Hindlimb muscle (tissue), 1 donor: ENCODE data around the gene SLC6A3. TPM values are rescaled to one million over a fixed set of nuclear protein-coding genes. Genes with fewer than 3 reads are reported as not detected.

Experiments
- DNase-seq: peaks from one replicate; pipeline ENCODE4 v3.0.0-alpha.2; 2013
- polyA plus RNA-seq: library from polyadenylated mRNA; unstranded; fragments of 120-200 nt; gene quantifications from one replicate; pipeline ENCODE4 v1.2.1, GENCODE V29; 2013; ENCODE audit not compliant: insufficient read length

SLC6A3 gene
- polyA plus RNA-seq, result not detected

DNA sequence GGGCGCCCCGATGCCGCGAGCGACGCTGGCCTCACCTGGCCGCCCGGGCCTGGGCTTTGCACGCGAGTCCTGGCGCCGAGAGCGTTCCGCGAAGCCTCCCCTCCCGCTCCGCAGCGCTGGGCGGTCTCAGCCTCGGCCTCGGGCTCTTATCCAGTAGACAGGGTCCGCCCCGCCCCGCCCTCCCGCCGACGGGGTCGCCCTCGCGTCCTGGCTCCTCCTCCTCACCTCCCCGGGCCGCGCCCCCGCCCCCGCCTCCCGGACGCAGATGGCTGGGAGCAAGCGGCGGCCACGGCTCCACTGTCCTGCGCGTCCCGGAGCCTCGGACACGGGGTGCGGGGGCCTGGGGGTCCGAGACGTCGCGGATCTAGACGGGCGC, at the start of gene SLC6A3:
Gene SLC6A3, minus strand, starts transcription at position 128 of the 376 bp plus-strand sequence. CDS start 2,243 bp downstream, outside the sequence.
- peak; percentile 35 for DNase-seq

DNA sequence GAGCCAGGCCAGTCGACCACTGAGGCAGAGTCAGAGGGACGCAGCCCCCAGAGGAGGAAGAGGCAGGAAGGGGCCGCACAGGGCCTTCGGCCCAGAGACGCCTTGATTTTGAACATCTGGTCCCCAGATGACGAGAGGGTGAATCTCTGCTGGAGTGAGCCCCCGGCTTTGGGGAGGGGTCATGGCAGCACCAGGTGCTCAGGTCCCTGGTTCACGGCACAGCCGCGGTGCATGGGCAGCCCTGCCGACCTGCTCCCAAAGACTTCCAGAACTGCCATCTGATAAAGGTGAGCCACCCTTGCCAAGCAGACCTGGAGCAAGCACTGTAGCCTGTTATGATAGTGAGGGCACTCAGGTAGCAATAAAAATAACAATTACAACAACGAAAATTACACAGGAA, 48.7 kb upstream of the SLC6A3 start:
- no peak for DNase-seq

DNA sequence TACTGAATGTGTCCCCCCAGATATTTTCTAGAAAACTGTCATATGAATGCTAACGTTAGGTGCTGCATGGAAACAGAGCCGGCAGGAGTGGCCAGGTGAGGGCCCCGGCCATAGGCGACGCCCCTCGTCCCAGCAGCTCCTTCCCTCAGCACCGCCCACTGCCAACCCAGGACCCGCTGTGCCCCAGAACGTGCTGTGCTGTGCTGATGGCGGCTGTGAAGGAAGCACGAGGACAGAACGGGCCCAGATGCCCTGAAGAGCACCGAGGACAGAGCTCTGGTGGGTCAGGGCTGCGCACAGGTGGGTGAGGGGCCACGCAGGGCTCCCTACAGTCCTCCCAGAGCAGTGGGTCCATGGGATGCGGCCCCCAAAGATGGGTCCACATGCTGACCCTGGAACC, 48.2 kb upstream of the SLC6A3 start:
- no peak for DNase-seq

DNA sequence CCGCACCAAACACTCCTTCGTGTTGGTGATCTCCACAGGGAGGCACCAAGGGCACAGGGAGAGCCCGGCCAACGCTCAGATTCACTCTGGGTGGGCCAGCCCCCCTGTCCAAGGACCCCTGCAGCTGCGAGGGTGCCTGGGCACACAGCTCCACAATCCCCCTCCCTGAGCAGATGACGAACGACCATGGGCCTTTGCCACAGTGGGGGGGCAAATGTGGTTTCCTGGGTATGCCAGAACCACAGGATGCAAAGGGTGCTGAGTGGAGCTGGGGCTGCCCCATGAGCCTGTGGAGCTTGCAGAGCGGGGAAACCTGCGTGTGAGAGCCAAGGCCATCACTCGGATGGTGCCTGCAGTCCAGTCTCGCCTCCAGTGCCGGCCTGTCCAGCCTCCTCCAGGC, 47.5 kb upstream of the SLC6A3 start:
- no peak for DNase-seq

DNA sequence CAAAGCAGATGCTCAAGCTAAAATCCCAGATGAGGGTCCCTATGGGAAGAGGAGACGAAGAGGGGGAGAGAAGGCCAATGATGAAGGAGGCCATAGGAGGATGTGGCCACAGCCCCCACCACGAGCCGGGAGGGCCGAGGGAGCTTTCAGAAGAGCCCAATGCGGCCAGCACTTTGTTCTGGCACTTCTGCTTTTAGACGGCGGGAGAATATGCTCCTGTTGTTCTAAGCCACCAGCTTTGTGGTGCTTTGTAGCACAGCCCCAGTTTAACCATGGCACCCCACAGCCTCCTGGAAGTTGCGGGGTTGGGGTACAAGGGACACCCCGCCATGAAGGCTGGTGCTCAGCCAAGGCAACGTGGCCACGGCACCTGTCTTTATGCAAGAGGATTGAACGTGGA, 45.1 kb upstream of the SLC6A3 start:
- DNase-seq, result no peak

DNA sequence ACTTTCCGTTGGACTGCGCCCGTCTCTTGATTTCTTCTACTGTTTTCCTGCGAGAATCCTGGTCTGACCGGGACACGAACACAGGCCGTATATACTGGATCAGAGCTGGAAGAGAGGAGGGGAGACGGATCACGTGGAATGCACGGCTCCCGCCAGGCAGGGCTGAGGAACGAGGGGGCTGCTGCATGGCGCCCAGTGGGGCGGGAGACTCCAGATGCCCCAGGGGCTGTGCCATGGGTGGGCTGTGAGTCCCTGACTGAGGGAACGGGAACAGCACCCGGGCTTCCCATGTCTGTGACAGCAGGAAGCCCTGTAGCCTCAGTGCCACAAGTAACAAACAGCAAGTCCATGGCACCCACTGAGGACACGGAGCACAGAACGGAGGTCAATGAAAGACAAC, 44.5 kb upstream of the SLC6A3 start:
- no peak for DNase-seq

DNA sequence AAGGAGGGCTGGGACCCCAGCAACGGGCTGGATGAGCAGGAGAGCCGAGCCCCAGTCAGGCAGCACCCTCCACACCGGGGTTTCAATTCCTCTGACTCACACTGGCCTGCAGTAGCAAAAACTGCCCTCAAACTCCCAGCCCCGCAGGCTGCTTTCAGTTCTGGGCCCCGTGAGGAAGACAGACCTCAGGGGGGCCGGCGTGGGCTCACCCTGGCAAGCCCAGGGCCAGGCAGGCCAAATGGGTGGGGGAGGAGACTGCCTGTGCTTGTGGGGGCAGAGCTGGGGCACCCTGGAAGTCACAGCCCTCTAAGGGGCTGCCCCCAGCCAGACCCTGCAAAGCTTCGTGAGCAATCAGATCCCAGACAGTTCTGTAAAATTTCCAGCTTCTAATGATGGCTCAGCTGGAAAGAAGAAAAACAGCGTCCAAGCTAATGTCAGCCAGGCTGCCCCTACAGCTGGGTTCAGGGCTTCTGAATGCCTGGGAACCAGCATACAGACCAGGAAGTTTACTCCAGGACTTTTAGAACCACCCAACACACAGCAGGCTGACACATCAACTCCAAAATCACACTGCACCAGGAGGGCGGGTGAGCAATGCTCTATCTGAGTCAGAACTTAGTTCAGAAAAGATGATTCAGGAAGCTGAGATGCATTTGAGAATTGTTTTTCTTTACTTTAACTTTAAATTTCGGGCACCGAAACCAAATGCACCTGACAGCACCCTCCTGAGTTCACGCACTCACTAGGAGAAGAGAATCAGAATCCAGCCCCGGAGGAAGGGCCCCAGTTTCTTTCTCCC, 43.8 kb upstream of the SLC6A3 start:
- DNase-seq, result no peak

DNA sequence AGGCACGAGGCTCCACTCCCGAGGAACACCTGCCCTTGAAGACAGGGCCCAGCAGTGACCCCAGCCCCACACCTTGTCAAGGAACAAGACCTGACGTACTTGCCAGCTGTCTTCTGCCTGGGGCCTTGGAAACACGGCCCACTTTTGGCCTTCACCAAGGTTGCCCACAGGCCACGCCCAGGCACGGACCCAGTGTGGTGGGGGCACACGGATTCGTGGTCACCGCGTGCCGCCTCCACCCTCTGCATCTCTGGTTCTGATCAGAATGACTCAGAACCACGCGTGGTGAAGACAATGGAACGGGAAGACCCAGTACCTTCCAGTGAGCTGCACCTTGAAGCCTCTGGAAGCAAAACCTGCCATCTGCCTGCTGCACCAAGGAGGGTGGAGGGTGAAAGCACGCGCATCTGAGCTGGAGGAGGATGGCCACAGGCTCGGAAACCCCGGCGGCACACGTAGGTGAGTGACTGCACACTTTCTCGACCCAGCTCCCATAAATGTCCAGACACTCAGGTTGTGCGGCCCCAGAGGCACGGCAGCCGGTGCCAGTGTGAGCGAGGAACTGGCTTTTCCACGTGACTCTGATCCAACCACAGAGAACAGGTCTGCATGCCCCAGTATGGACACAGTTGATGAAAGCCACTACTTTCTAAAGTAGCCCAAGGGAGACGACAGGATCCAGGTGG, 42.0 kb upstream of the SLC6A3 start:
- no peak for DNase-seq

DNA sequence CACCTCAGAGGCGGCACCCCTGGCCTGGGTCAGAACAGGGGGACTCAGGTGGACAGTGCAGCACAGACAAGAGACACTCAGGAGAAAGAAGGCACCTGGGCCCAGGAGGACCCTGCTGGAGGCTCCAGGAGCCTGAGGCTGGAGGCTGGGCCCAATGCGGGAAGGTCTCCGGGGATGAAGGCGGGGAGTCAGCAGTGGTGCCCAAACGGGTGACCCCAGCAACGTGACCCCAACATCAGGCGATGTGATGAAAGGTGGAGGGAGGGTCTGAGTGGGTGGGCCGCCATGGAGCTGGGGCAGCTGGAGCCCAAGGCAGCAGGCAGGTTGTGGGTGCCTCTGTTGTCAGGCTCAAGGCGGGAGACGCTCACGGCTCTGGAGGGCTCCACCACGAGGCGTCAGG, 41.0 kb upstream of the SLC6A3 start:
- DNase-seq, result no peak

DNA sequence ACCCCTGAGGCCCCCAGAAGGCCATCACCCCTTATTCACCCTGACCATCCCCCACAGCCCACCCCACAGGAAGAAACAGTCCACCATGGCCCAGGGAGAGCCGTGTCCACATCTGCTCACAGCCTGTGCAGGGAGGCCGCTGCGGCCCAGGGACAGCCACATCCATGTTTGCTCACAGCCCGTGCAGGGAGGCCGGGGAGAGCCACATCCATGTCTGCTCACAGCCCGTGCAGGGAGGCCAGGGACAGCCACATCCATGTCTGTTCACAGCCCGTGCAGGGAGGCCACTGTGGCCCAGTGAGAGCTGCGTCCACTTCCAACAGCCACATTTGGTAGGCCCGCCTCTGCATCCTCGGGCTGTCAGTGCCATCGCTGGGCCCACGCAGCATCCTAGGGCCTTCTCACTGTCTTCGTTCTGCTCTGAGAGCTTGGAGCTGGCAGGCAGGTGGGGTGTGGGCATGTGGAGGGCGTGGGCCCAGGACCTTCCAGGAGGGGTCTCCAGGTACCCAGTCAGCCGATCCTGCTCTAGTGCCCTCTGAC, 40.4 kb upstream of the SLC6A3 start:
- no peak for DNase-seq

DNA sequence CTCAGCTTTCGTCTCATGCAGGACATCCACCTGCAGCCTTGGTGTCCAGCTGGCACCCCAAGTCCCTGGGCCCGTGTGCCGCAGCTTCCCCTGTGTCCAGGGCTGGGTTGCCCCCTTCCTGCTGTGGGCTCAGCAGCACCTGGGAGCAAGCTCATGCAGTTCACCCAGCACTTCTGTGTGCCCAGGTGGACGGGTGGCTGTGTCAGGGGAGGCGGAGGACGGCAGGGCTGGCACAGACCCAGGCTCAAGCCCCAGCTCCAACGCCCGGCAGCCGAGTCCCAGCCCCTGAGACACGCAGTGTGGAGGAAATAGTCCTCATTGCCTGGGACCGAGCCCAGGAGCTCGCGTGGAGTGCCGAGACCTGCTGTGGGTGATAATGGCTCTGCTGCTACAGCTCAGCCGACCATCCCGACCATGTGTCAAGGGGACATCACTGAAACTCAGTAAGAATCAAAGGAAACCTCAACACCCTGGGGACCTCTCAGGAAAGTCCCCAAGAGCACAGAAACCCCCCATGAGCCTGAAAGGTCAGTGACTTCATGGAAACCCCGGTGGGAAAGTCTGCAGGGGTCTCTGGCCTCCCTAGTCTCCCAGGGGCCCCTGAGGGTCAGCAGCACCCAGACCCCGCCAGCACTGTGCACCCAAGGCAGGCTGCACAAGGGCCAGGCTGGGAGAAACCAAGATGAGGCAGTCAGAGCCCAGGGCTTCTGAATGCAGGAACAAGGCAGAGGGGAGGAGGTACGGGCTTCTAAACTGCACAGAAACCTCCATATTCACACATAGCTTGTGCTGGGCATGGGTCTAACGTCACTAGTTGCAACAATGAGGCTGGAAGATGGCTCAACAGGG, 39.7 kb upstream of the SLC6A3 start:
- no peak for DNase-seq

DNA sequence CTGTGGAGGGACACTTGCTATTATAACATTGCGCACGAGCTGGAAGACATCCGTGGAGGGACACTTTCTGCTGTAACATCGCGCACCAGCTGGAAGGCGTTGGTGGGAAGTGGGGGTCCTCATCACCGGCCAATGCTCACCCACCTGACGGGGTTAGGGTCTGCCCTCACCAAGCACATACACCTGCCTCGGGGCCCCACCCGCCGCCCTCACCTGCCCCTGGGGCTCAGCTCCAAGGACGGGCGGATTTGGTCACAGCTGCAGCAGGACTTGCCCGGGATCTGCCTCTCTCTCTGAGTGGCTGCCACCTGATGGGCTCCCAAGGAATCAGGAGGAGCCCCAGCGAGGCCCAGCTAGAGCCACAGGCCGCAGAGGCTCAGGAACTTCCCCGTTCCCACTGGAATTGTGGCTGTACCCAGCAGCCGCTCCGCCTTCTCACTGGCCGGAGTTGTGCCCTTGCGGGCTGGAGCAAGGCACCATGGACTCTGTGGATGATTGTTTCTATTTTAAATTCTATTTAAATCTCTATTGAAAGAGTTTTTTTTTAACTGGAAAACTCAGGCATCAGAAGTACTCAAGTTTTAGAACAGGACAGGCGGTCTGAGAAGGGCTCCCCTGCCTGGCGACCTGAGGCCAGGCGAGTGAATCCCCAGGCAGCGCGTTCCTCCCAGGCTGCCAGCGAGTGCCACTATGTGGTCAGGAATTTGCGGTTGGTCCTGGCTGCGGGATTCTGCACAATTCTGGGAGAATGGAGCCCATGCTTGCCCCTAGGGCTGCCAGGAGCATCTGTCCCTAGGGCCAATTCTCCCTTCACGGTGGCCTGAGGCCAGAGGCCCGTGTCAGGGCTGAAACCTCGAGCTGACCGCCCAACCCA, 38.9 kb upstream of the SLC6A3 start:
- DNase-seq, result no peak

DNA sequence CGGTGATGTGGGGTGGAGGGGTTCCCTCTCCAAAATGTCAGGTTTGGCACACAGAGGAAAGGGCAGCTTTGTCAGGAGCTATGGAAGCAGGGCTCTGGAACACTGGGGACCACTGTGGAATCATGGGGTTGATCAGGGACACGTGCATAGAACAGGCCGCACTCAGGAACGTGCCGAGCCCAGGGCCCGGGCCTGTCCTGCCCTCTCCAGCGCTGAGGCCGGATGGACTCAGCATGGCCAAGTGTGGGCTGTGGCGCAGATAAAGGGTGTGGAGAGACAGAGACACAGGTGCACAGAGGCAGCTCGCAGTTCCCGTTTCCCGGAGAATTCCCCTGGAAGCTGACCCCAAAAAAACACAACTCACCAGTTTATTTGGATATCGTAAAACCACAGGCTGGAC, 37.8 kb upstream of the SLC6A3 start:
- no peak for DNase-seq

DNA sequence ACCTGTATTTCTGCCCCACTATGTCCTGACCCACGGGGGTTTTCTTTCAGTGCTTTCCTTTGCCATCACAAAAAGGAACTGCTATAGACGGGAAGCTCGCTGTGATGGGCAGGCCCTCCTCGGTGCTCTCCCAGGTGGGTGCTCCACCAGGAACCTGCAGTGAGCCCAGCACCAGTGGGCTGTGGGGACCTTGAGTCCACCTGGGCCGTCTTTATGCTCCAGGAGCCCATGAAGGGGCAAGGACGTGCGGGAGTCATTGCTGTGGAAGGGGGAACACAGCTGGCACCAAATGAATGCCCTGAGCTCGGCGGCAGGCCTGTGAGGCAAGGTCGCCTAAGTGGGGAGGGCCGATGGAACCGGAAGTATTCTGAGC, 36.7 kb upstream of the SLC6A3 start:
- DNase-seq, result no peak

DNA sequence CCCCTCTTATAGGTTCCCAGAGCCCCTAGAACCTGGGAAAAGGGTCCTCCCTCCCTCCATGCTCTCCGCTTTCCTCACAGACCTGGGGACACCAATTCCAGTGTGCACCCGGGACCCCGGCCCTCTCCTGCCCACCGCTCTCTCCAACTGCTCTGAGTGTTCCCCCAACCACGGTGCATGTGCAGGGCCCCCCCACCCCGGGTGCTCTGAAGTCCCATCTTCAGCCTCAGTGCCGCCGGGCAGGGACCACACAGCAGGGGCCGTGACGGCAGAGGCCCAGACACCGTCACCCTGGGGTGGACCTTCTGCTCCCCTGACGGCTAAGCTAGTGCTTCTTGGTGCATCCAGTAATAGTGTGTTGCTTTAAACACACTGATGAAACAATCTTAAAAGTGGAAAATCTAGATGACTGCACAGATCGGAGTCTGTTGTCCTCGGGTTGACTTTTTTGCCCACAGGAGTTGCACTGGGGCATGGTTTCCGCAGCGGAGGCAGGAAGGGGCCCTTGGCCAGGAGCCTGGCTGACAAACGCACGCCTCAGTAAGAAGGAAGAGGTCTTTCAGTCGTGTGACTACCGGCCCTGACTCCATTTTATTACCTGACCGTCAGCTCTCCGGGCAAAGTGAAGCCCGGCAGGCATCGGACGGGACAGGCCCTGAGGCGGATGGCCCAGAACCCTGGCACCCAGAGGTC, 36.2 kb upstream of the SLC6A3 start:
- no peak for DNase-seq

DNA sequence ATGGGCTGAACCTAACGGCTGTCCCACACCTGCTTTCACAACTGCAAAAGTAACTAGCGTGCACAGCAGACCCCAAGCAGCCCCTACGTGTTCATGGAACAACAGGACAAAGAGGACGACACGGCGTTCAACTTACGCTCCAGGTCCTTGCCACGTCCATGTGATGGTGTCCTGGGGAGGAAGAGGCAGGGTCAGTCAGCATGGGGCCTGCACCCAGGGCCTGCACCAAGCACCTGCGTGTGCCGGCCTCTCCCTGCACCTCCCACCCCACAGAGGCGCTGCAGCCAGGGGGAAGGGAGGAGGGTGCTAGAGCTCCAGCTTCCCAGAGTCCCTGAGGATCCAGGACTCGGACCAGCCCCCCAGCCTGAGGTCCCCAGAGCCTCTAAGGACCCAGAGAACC, 35.6 kb upstream of the SLC6A3 start:
- no peak for DNase-seq

DNA sequence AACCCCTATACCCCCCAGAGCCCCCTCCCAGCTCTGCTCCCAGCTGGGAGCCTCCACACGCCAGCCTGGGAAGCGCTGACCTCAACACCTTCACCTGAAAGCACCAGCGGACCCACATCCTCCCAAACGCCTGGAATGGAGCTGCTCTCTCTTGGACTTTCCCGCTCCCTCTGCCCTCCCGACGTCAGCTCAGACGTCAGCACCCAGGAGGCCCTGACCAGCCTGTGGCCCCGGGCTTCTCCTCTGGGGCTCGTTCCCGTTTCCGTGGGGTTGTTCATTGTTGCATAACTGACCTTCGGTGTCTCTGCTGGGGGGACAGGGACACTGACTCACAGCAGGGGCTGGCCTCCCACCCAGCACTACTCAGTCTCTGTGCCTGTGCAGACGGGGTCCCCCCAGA, 35.0 kb upstream of the SLC6A3 start:
- no peak for DNase-seq

DNA sequence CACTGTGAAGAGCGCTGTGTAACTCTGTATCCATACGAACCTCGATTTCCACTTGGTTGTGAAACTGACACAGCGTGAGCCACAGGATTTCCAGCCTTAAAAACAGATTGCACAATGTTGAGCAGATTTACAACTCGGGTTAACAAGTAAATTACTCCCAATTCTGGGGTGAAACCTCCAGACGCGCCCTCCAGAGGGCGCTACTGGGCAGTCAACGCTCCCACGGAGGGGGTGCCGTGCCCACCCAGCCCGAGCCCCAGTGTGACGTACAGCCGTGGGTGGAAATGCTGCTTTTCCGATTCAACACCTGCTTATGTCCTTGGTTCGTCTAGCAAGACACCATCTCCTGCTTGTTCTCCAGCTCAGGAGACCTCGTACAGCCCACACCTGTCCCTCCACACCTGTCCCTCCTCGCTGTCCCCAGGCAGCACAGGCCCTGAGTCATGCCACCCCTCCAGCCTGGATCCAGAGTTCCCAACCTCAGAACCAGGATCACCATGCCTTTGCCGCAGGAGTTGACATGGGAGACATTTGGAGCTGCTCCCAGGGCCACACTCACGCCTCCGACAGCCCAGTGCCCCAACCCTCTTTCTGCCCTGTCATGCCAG, 34.4 kb upstream of the SLC6A3 start:
- DNase-seq, result no peak

DNA sequence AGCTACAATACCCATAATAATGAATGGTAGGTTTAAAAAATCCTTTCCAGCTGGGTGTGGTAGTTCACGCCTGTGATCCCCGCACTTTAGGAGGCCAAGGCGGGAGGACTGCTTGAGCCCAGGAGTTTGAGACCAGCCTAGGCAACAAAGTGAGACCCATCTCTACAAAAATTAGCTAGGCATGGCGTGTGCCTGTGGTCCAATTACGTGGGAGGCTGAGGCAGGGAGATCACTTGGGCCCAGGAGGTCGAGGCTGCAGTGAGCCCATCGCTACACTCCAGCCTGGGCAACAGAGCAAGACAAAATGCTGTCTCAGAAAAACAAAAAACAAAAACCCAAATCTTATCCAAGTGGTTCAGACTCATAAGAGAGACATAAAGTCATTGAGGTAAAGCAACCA, 33.8 kb upstream of the SLC6A3 start:
- no peak for DNase-seq

DNA sequence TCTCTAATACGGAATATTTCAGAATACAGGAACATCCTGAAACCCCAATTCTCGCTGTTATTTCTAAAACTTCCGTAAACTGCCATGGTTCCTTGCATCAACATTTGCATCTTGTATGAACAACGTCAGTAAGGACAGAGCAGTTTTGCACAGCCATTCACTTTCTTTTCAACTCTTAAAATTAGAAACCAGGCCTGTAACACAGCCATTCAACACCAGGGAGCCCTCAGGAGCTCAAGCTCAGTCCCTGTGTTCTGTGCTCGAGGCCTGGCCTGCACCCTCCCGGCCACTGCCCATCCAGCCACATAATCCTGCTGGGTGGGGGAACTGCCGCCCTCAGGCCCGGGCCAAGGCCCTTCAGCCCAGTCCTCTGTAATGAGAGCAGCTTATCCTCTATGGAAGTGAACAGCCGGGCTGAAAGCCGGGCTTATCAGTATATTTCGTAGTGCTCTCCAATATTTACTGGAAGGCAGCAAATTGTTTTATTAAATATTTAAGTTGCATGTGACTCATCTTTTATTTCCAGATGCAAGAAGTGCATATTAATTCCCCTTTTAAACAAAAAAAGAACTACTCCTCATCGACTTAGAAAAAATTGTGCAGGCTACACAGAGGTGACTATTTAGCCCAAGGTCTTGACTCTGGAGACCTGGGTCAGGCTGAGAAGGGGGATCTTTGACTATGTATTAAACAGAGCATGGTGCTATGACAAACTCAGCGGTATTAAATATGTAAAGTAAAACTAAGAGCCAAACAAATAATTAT, 33.2 kb upstream of the SLC6A3 start:
- no peak for DNase-seq
